ENCODE measurements around the gene HECW1. TPM values are rescaled to one million over a fixed set of nuclear protein-coding genes. Genes with fewer than 3 reads are reported as not detected.

HECW1 gene
- total RNA-seq, 1 experiment from 2014 or later: 0.77 TPM

DNA sequence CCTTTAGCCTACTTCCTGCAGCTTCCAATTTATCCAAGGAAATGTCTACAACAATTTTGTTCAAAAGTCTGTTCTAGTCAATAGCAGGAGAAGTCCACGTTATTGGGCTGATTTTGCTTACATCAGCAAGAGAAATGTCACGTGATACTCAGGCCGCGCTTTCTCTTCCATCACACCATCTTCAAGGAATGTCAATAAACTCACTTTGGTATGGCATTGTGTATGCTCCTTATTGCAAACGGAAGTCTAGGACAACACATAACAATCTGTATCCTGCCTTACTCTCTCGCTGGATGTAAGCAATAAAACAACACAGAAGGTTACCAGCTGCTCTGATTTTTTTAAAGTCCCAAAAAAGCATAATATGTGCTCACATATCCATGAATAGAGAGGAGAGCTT lies 453.3 kb downstream of the HECW1 start:
- DNase-seq (ENCODE audit: low read depth, low spot score) (no peak), ATAC-seq (no peak; the same call in 1 of the 2 replicates)
- in situ Hi-C loops (cut with HindIII; ENCODE audit: low pct_unique_long_range_greater_than_20kb, low sequenced_read_pairs) (no loop called here), intact Hi-C loops (cut with micrococcal nuclease; ENCODE audit: unreplicated experiment) (no loop called here)
- H3K27ac ChIP-seq (ENCODE audit: low read length): no peak overlapping the region
- no peak overlapping the region for H3K4me3 ChIP-seq (ENCODE audit: low read depth in 2 of 2, low read length in 2 of 2)
- TF ChIP-seq, protein P1, sequence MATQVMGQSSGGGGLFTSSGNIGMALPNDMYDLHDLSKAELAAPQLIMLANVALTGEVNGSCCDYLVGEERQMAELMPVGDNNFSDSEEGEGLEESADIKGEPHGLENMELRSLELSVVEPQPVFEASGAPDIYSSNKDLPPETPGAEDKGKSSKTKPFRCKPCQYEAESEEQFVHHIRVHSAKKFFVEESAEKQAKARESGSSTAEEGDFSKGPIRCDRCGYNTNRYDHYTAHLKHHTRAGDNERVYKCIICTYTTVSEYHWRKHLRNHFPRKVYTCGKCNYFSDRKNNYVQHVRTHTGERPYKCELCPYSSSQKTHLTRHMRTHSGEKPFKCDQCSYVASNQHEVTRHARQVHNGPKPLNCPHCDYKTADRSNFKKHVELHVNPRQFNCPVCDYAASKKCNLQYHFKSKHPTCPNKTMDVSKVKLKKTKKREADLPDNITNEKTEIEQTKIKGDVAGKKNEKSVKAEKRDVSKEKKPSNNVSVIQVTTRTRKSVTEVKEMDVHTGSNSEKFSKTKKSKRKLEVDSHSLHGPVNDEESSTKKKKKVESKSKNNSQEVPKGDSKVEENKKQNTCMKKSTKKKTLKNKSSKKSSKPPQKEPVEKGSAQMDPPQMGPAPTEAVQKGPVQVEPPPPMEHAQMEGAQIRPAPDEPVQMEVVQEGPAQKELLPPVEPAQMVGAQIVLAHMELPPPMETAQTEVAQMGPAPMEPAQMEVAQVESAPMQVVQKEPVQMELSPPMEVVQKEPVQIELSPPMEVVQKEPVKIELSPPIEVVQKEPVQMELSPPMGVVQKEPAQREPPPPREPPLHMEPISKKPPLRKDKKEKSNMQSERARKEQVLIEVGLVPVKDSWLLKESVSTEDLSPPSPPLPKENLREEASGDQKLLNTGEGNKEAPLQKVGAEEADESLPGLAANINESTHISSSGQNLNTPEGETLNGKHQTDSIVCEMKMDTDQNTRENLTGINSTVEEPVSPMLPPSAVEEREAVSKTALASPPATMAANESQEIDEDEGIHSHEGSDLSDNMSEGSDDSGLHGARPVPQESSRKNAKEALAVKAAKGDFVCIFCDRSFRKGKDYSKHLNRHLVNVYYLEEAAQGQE (IDR thresholded peaks at IDR 0.05; ENCODE audit: insufficient read depth in 1 of 2, low read depth in 2 of 2, low read length in 1 of 2): no peak
- TF ChIP-seq TCF7L2 (IDR thresholded peaks at IDR 0.05; ENCODE audit: low read depth, low read length) (no peak), SIN3A (IDR thresholded peaks at IDR 0.05; ENCODE audit: borderline replicate concordance, insufficient read depth, low read depth, low read length) (no peak), POLR2AphosphoS5 (IDR thresholded peaks at IDR 0.05; ENCODE audit: low read depth, low read length) (no peak)
- TF ChIP-seq, protein P2, sequence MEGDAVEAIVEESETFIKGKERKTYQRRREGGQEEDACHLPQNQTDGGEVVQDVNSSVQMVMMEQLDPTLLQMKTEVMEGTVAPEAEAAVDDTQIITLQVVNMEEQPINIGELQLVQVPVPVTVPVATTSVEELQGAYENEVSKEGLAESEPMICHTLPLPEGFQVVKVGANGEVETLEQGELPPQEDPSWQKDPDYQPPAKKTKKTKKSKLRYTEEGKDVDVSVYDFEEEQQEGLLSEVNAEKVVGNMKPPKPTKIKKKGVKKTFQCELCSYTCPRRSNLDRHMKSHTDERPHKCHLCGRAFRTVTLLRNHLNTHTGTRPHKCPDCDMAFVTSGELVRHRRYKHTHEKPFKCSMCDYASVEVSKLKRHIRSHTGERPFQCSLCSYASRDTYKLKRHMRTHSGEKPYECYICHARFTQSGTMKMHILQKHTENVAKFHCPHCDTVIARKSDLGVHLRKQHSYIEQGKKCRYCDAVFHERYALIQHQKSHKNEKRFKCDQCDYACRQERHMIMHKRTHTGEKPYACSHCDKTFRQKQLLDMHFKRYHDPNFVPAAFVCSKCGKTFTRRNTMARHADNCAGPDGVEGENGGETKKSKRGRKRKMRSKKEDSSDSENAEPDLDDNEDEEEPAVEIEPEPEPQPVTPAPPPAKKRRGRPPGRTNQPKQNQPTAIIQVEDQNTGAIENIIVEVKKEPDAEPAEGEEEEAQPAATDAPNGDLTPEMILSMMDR (IDR thresholded peaks at IDR 0.05): no peak
- H3K9me3 ChIP-seq (ENCODE audit: control insufficient read depth, insufficient read depth, low read depth, low read length): no peaks in the 10 kb centered on the region
- peaks cover 19% of the 10 kb centered on the region; the same call in 1 of the 2 replicates for H3K27me3 ChIP-seq (ENCODE audit: control insufficient read depth, insufficient read depth, low read length)
- ChIA-PET POLR2A (no interaction called here), CTCF (interaction anchor here (0.6 kb wide), 1 partner anchor 1466 kb away, joined by 5 read pairs; no protein-coding TSS in a partner anchor)
- no peaks in the 10 kb centered on the region for H3K36me3 ChIP-seq (ENCODE audit: control insufficient read depth, insufficient read depth, low read length)
- no peaks in the 10 kb centered on the region for H3K4me1 ChIP-seq (ENCODE audit: control insufficient read depth, insufficient read depth, low read length)
- BruUV-seq (replicated peaks): no TSS peak

DNA sequence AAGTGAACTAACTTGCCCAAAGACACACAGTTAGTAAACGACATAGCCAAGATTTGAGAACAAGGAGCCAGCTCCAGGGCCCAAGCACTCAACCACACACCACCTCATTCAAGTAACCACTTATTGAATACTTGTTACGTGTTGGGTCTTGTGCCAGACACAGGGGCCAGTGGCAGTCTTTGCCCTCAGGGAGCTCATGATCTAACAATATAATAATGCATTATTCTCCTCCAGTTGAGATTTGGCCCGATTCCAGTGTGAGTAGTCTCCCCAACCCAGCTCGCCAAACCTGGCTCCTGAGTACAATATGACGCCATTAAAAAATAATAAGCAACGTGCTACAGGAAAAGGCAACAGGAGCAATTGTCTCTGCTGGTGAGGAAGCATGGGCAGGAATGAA lies 456.1 kb downstream of the HECW1 start:
- intact Hi-C loops (cut with micrococcal nuclease; ENCODE audit: unreplicated experiment): no loop called here
- no TSS peak for BruUV-seq (replicated peaks)
- no peak overlapping the region for H3K27ac ChIP-seq (ENCODE audit: low read length)
- H3K27me3 ChIP-seq (ENCODE audit: control insufficient read depth, insufficient read depth, low read length): peaks cover 8% of the 10 kb centered on the region; the same call in 1 of the 2 replicates
- H3K4me1 ChIP-seq (ENCODE audit: control insufficient read depth, insufficient read depth, low read length): no peaks in the 10 kb centered on the region
- in situ Hi-C loops (cut with HindIII; ENCODE audit: low pct_unique_long_range_greater_than_20kb, low sequenced_read_pairs): no loop called here
- no peak for ATAC-seq
- DNase-seq (ENCODE audit: low read depth, low spot score): no peak
- H3K36me3 ChIP-seq (ENCODE audit: control insufficient read depth, insufficient read depth, low read length): no peaks in the 10 kb centered on the region
- TF ChIP-seq POLR2AphosphoS5 (IDR thresholded peaks at IDR 0.05; ENCODE audit: low read depth, low read length): no peak
- TF ChIP-seq, protein P2 (IDR thresholded peaks at IDR 0.05): no peak
- TF ChIP-seq SIN3A (IDR thresholded peaks at IDR 0.05; ENCODE audit: borderline replicate concordance, insufficient read depth, low read depth, low read length): no peak
- TF ChIP-seq TCF7L2 (IDR thresholded peaks at IDR 0.05; ENCODE audit: low read depth, low read length): no peak
- TF ChIP-seq, protein P1 (IDR thresholded peaks at IDR 0.05; ENCODE audit: insufficient read depth in 1 of 2, low read depth in 2 of 2, low read length in 1 of 2): no peak
- H3K4me3 ChIP-seq (ENCODE audit: low read depth in 2 of 2, low read length in 2 of 2): no peak overlapping the region
- ChIA-PET CTCF (no interaction called here), POLR2A (interaction anchor here (0.6 kb wide), 1 partner anchor 301 kb away, joined by 5 read pairs; the partner anchor contains the start of gene MRPS24)
- H3K9me3 ChIP-seq (ENCODE audit: control insufficient read depth, insufficient read depth, low read depth, low read length): no peaks in the 10 kb centered on the region
